Tibial nerve (tissue), 3 donors: ENCODE measurements around the gene ETNK2.

Experiments
- CTCF ChIP-seq, 5 experiments: fragments of 200-600 bp in 3 of 5; fragments of 450-650 bp in 2 of 5; sonication (generic) in 3 of 5; IDR thresholded peaks; one replicate each; pipeline ENCODE4 v1.5.1; 2016 to 2019; ENCODE audit warnings: antibody characterized with exemption in 5 of 5, mild to moderate bottlenecking in 3 of 5, moderate library complexity in 2 of 5
- POLR2A ChIP-seq, 2 donors: fragments of 450-650 bp; IDR thresholded peaks; one replicate each; pipeline ENCODE4 v1.6.1; 2017; ENCODE audit warnings: antibody characterized with exemption in 2 of 2, mild to moderate bottlenecking in 2 of 2, moderate library complexity in 2 of 2

- TF ChIP-seq CTCF (IDR thresholded peaks at IDR 0.05) = no peak
- no peak for TF ChIP-seq POLR2A (IDR thresholded peaks at IDR 0.05)
These were observed 15.9 kb upstream of the ETNK2 start for GRCh38 chr1:204167730-204168129.
